ENCODE results near the gene EPHA5. TPM values are rescaled to one million over a fixed set of nuclear protein-coding genes. Genes with fewer than 3 reads are reported as not detected.

EPHA5 gene
- total RNA-seq, 5 donors from 2014 or later (not counting 1 experiment from before 2014, with no cell fraction given): not detected

GRCh38 chr4:65450899-65451298, 219.4 kb downstream of the EPHA5 start:
- DNase-seq: no peak
- POLR2A ChIA-PET: no interaction called here
- H3K4me3 ChIP-seq (ENCODE audit: control insufficient read depth in 1 of 2, extremely low read depth in 1 of 2, low read length in 1 of 2): no peak overlapping the region
- Mint-ChIP-seq H3K27me3 (no peaks in the 10 kb centered on the region), H3K27ac (no peak overlapping the region), H3K9me3 (peaks cover 0 to 9% (median 3%) of the 10 kb centered on the region in 3 donors), H3K4me3 (no peak overlapping the region), H3K36me3 (no peaks in the 10 kb centered on the region), H3K4me1 (no peaks in the 10 kb centered on the region)
- H3K27me3 ChIP-seq (replicated peaks in 1 of 2; ENCODE audit: control insufficient read depth in 2 of 2, extremely low read depth in 1 of 2, insufficient read depth in 2 of 2, low read length in 1 of 2): no peaks in the 10 kb centered on the region
- H3K4me1 ChIP-seq (ENCODE audit: control insufficient read depth in 1 of 2, extremely low read depth in 1 of 2, insufficient read depth in 2 of 2, low read length in 2 of 2): no peaks in the 10 kb centered on the region
- no peaks in the 10 kb centered on the region for H3K9me3 ChIP-seq
- no peak for ATAC-seq (replicated peaks in 1 of 4)
- H3K36me3 ChIP-seq (ENCODE audit: control insufficient read depth in 2 of 2, extremely low read depth in 1 of 2, insufficient read depth in 1 of 2, low read length in 1 of 2): no peaks in the 10 kb centered on the region
- CTCF ChIA-PET: interaction anchor here in 1 of 2 donors (0.6 kb wide), 1 partner anchor 199 kb away, joined by 4 read pairs; no protein-coding TSS in a partner anchor
- no peak overlapping the region for H3K27ac ChIP-seq (ENCODE audit: low read length)
- WGBS (ENCODE audit: insufficient coverage): no CpG with 5 or more reads among the region's 2 CpGs

GRCh38 chr4:65437102-65437501, 233.2 kb downstream of the EPHA5 start:
- H3K4me3 ChIP-seq (ENCODE audit: control insufficient read depth in 1 of 2, extremely low read depth in 1 of 2, low read length in 1 of 2): no peak overlapping the region
- Mint-ChIP-seq H3K4me3 (no peak overlapping the region), H3K4me1 (no peaks in the 10 kb centered on the region), H3K27me3 (no peaks in the 10 kb centered on the region), H3K9me3 (peaks cover 0 to 14% (median 8%) of the 10 kb centered on the region in 3 donors), H3K27ac (no peak overlapping the region), H3K36me3 (no peaks in the 10 kb centered on the region)
- no CpG with 5 or more reads among the region's 1 CpG for WGBS (ENCODE audit: insufficient coverage)
- H3K9me3 ChIP-seq: no peaks in the 10 kb centered on the region
- no peak for DNase-seq
- no peaks in the 10 kb centered on the region for H3K4me1 ChIP-seq (ENCODE audit: control insufficient read depth in 1 of 2, extremely low read depth in 1 of 2, insufficient read depth in 2 of 2, low read length in 2 of 2)
- CTCF ChIA-PET: no interaction called here
- H3K27ac ChIP-seq (ENCODE audit: low read length): no peak overlapping the region
- POLR2A ChIA-PET: no interaction called here
- no peaks in the 10 kb centered on the region for H3K27me3 ChIP-seq (replicated peaks in 1 of 2; ENCODE audit: control insufficient read depth in 2 of 2, extremely low read depth in 1 of 2, insufficient read depth in 2 of 2, low read length in 1 of 2)
- no peak for ATAC-seq (replicated peaks in 1 of 4)
- H3K36me3 ChIP-seq (ENCODE audit: control insufficient read depth in 2 of 2, extremely low read depth in 1 of 2, insufficient read depth in 1 of 2, low read length in 1 of 2): no peaks in the 10 kb centered on the region

GRCh38 chr4:65422109-65422508, 248.2 kb downstream of the EPHA5 start:
- Histone ChIP-seq H3K4me3 (ENCODE audit: control insufficient read depth in 1 of 2, extremely low read depth in 1 of 2, low read length in 1 of 2) (no peak overlapping the region), H3K4me1 (ENCODE audit: control insufficient read depth in 1 of 2, extremely low read depth in 1 of 2, insufficient read depth in 2 of 2, low read length in 2 of 2) (no peaks in the 10 kb centered on the region), H3K9me3 (no peaks in the 10 kb centered on the region), H3K27ac (ENCODE audit: low read length) (no peak overlapping the region), H3K27me3 (replicated peaks in 1 of 2; ENCODE audit: control insufficient read depth in 2 of 2, extremely low read depth in 1 of 2, insufficient read depth in 2 of 2, low read length in 1 of 2) (no peaks in the 10 kb centered on the region), H3K36me3 (ENCODE audit: control insufficient read depth in 2 of 2, extremely low read depth in 1 of 2, insufficient read depth in 1 of 2, low read length in 1 of 2) (no peaks in the 10 kb centered on the region)
- DNase-seq (no peak), ATAC-seq (replicated peaks in 1 of 4) (no peak)
- peaks cover 4 to 9% (median 5%) of the 10 kb centered on the region in 3 donors for H3K9me3 Mint-ChIP-seq
- H3K4me1 Mint-ChIP-seq: no peaks in the 10 kb centered on the region
- no CpG with 5 or more reads among the region's 1 CpG for WGBS (ENCODE audit: insufficient coverage)
- CTCF ChIA-PET: no interaction called here
- no peaks in the 10 kb centered on the region for H3K36me3 Mint-ChIP-seq
- H3K27ac Mint-ChIP-seq: no peak overlapping the region
- no peak overlapping the region for H3K4me3 Mint-ChIP-seq
- POLR2A ChIA-PET: no interaction called here
- H3K27me3 Mint-ChIP-seq: no peaks in the 10 kb centered on the region

GRCh38 chr4:65420036-65420435, 250.3 kb downstream of the EPHA5 start:
- POLR2A ChIA-PET: no interaction called here

GRCh38 chr4:65416891-65417290, 253.4 kb downstream of the EPHA5 start:
- no peak overlapping the region for H3K4me3 ChIP-seq (ENCODE audit: control insufficient read depth in 1 of 2, extremely low read depth in 1 of 2, low read length in 1 of 2)
- H3K27ac ChIP-seq (ENCODE audit: low read length): no peak overlapping the region
- no peaks in the 10 kb centered on the region for H3K27me3 ChIP-seq (replicated peaks in 1 of 2; ENCODE audit: control insufficient read depth in 2 of 2, extremely low read depth in 1 of 2, insufficient read depth in 2 of 2, low read length in 1 of 2)
- no peak for ATAC-seq (replicated peaks in 1 of 4)
- peaks cover 0 to 8% (median 0%) of the 10 kb centered on the region in 3 donors for H3K9me3 Mint-ChIP-seq
- H3K27ac Mint-ChIP-seq: no peak overlapping the region
- H3K9me3 ChIP-seq: no peaks in the 10 kb centered on the region
- H3K27me3 Mint-ChIP-seq: no peaks in the 10 kb centered on the region
- no peaks in the 10 kb centered on the region for H3K36me3 ChIP-seq (ENCODE audit: control insufficient read depth in 2 of 2, extremely low read depth in 1 of 2, insufficient read depth in 1 of 2, low read length in 1 of 2)
- ChIA-PET POLR2A (no interaction called here), CTCF (no interaction called here)
- H3K4me1 Mint-ChIP-seq: no peaks in the 10 kb centered on the region
- no peak overlapping the region for H3K4me3 Mint-ChIP-seq
- no peak for DNase-seq
- no peaks in the 10 kb centered on the region for H3K36me3 Mint-ChIP-seq
- no peaks in the 10 kb centered on the region for H3K4me1 ChIP-seq (ENCODE audit: control insufficient read depth in 1 of 2, extremely low read depth in 1 of 2, insufficient read depth in 2 of 2, low read length in 2 of 2)
- WGBS (ENCODE audit: insufficient coverage): 70% methylated on average over 3 of the region's 3 CpGs

More at GRCh38 chr4:65420036-65420435, 250.3 kb downstream of the EPHA5 start:
- Mint-ChIP-seq H3K27ac (no peak overlapping the region), H3K27me3 (no peaks in the 10 kb centered on the region), H3K9me3 (peaks cover 0 to 4% (median 4%) of the 10 kb centered on the region in 3 donors), H3K4me3 (no peak overlapping the region), H3K4me1 (no peaks in the 10 kb centered on the region), H3K36me3 (no peaks in the 10 kb centered on the region)
- H3K27ac ChIP-seq (ENCODE audit: low read length): no peak overlapping the region
- DNase-seq: no peak
- H3K4me3 ChIP-seq (ENCODE audit: control insufficient read depth in 1 of 2, extremely low read depth in 1 of 2, low read length in 1 of 2): no peak overlapping the region
- no peaks in the 10 kb centered on the region for H3K4me1 ChIP-seq (ENCODE audit: control insufficient read depth in 1 of 2, extremely low read depth in 1 of 2, insufficient read depth in 2 of 2, low read length in 2 of 2)
- no peaks in the 10 kb centered on the region for H3K9me3 ChIP-seq
- CTCF ChIA-PET: interaction anchor here in 1 of 2 donors (0.7 kb wide), 1 partner anchor 768 kb away, joined by 3 read pairs; no protein-coding TSS in a partner anchor
- no peaks in the 10 kb centered on the region for H3K36me3 ChIP-seq (ENCODE audit: control insufficient read depth in 2 of 2, extremely low read depth in 1 of 2, insufficient read depth in 1 of 2, low read length in 1 of 2)
- no peaks in the 10 kb centered on the region for H3K27me3 ChIP-seq (replicated peaks in 1 of 2; ENCODE audit: control insufficient read depth in 2 of 2, extremely low read depth in 1 of 2, insufficient read depth in 2 of 2, low read length in 1 of 2)
- no peak for ATAC-seq (replicated peaks in 1 of 4)

GRCh38 chr4:65407483-65407882, 262.8 kb downstream of the EPHA5 start:
- H3K27ac ChIP-seq (ENCODE audit: low read length): no peak overlapping the region
- ATAC-seq (replicated peaks in 1 of 4): no peak
- H3K4me3 Mint-ChIP-seq: no peak overlapping the region
- DNase-seq: no peak
- H3K27me3 Mint-ChIP-seq: no peaks in the 10 kb centered on the region
- ChIA-PET CTCF (no interaction called here), POLR2A (no interaction called here)
- no peaks in the 10 kb centered on the region for H3K4me1 Mint-ChIP-seq
- no peaks in the 10 kb centered on the region for H3K9me3 ChIP-seq
- H3K27ac Mint-ChIP-seq: no peak overlapping the region
- no peaks in the 10 kb centered on the region for H3K36me3 Mint-ChIP-seq
- no peak overlapping the region for H3K4me3 ChIP-seq (ENCODE audit: control insufficient read depth in 1 of 2, extremely low read depth in 1 of 2, low read length in 1 of 2)
- 100% methylated on average over 1 of the region's 4 CpGs for WGBS (ENCODE audit: insufficient coverage)
- H3K9me3 Mint-ChIP-seq: peaks cover 3 to 14% (median 9%) of the 10 kb centered on the region in 3 donors
- no peaks in the 10 kb centered on the region for H3K27me3 ChIP-seq (replicated peaks in 1 of 2; ENCODE audit: control insufficient read depth in 2 of 2, extremely low read depth in 1 of 2, insufficient read depth in 2 of 2, low read length in 1 of 2)
- H3K36me3 ChIP-seq (ENCODE audit: control insufficient read depth in 2 of 2, extremely low read depth in 1 of 2, insufficient read depth in 1 of 2, low read length in 1 of 2): no peaks in the 10 kb centered on the region
- H3K4me1 ChIP-seq (ENCODE audit: control insufficient read depth in 1 of 2, extremely low read depth in 1 of 2, insufficient read depth in 2 of 2, low read length in 2 of 2): no peaks in the 10 kb centered on the region

GRCh38 chr4:65401083-65401482, 269.2 kb downstream of the EPHA5 start:
- H3K36me3 Mint-ChIP-seq: no peaks in the 10 kb centered on the region
- H3K4me1 Mint-ChIP-seq: no peaks in the 10 kb centered on the region
- H3K4me3 Mint-ChIP-seq: no peak overlapping the region
- ATAC-seq (replicated peaks in 1 of 4) (no peak), DNase-seq (no peak)
- H3K4me1 ChIP-seq (ENCODE audit: control insufficient read depth in 1 of 2, extremely low read depth in 1 of 2, insufficient read depth in 2 of 2, low read length in 2 of 2): no peaks in the 10 kb centered on the region
- CTCF ChIA-PET: no interaction called here
- H3K9me3 Mint-ChIP-seq: peaks cover 4 to 12% (median 11%) of the 10 kb centered on the region in 3 donors
- H3K4me3 ChIP-seq (ENCODE audit: control insufficient read depth in 1 of 2, extremely low read depth in 1 of 2, low read length in 1 of 2): no peak overlapping the region
- no peaks in the 10 kb centered on the region for H3K36me3 ChIP-seq (ENCODE audit: control insufficient read depth in 2 of 2, extremely low read depth in 1 of 2, insufficient read depth in 1 of 2, low read length in 1 of 2)
- H3K27me3 ChIP-seq (replicated peaks in 1 of 2; ENCODE audit: control insufficient read depth in 2 of 2, extremely low read depth in 1 of 2, insufficient read depth in 2 of 2, low read length in 1 of 2): no peaks in the 10 kb centered on the region
- no peak overlapping the region for H3K27ac Mint-ChIP-seq
- POLR2A ChIA-PET: no interaction called here
- H3K27me3 Mint-ChIP-seq: no peaks in the 10 kb centered on the region
- no peak overlapping the region for H3K27ac ChIP-seq (ENCODE audit: low read length)
- no peaks in the 10 kb centered on the region for H3K9me3 ChIP-seq

All from T-cell (primary cell).